Retinal pigment epithelial cell (primary cell): ENCODE results near the gene PTPN18.
"Not testable (repeated sequence)": the region's sequence is repeated elsewhere in the genome, so short reads cannot be mapped to it uniquely, and the experiment has no call there.

Source experiments
- DNase-seq: peaks from one replicate; pipeline ENCODE4 v3.0.0-alpha.2; 2010; ENCODE audit warnings: low read depth
- H3K4me3 ChIP-seq: 2 replicates; pipeline ENCODE4 v1.5.1; 2011; ENCODE audit warnings: mild to moderate bottlenecking, low read length, control low read depth, moderate library complexity
- TF ChIP-seq, protein P1 (sequence below): conservative IDR thresholded peaks from 2 replicates; pipeline ENCODE4 v1.5.1; 2011; ENCODE audit warnings: low read depth, low read length, control low read depth, inconsistent platforms

The PTPN18 gene

DNA sequence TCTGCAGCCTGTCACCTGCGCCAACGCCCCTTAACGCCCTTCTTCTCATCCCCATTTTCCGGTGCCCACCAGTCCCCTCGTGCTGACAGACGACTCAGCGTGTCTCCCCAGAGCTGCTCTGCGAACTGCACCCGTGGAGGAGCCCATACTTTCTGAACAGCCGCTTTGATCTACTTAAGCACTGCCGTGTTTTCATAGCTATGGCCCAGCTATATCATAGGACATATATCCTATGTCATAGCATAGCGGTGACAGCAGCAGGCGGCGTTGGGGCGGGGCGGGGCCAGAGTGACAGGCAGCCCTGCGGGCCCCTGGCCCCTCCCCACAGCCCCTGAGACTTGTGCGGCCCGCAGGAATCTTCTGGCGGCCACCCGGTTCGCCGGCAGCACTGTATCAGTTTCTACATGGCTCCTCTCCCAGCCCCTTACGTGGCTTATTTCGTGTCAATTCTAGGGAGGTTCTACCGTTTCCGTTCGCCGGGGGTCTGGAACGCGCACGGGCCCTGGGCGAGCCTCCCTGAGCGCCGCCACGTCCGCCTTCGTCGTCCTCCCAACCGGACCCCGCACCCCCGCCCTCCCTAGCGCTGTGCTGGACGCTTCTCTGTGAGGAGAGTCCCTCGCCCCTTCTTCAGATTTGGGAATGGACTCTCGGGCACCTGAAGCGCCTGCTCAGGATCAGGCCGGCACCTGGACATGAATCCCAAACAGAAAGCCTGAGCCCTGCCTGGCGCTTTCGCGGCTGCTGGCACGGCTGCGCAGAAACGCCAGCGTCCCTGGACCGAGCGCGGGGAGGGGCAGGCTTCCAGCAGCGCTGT is 35.4 kb downstream of the PTPN18 start:
- TF ChIP-seq, protein P1, sequence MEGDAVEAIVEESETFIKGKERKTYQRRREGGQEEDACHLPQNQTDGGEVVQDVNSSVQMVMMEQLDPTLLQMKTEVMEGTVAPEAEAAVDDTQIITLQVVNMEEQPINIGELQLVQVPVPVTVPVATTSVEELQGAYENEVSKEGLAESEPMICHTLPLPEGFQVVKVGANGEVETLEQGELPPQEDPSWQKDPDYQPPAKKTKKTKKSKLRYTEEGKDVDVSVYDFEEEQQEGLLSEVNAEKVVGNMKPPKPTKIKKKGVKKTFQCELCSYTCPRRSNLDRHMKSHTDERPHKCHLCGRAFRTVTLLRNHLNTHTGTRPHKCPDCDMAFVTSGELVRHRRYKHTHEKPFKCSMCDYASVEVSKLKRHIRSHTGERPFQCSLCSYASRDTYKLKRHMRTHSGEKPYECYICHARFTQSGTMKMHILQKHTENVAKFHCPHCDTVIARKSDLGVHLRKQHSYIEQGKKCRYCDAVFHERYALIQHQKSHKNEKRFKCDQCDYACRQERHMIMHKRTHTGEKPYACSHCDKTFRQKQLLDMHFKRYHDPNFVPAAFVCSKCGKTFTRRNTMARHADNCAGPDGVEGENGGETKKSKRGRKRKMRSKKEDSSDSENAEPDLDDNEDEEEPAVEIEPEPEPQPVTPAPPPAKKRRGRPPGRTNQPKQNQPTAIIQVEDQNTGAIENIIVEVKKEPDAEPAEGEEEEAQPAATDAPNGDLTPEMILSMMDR, result no peak
- DNase-seq, result no peak
- peak overlapping the region; percentile 73 for H3K4me3 ChIP-seq

DNA sequence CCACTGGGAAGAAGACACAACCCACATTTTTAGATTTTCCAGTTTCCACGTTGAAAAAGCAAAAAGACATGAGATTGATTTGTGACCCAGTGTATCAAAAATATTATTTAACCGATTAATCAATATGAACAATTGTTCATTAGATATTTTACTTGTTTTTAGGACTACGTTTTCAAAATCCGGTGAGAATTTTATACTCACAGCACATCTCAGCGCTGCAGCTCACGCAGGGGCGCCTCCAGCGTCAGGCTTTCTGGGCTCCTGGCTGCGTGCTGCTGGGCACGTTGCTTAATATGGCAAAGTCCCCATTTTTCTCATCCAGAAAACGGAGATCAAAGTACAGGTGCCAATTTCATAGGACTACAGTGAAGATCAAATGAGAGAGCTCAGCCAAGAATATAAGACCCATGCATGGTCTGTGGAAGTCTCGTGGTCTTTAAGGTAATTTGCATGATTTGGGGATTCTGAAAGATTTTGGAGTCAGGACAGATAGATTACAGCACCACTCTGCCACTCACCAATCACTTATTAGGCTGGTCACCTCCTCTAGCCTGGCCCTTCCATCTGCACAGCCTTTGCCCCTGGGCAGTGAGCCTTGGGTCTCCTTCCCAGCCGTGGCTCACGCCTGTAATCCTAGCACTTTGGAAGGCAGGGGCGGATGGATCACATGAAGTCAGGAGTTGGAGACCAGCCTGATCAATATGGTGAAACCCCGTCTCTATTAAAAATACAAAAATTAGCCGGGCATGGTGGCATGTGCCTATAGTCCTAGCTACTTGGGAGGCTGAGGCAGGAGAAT is 36.2 kb downstream of the PTPN18 start:
- no peak for DNase-seq
- TF ChIP-seq, protein P1, result no peak
- H3K4me3 ChIP-seq, result peak overlapping the region; percentile 73

DNA sequence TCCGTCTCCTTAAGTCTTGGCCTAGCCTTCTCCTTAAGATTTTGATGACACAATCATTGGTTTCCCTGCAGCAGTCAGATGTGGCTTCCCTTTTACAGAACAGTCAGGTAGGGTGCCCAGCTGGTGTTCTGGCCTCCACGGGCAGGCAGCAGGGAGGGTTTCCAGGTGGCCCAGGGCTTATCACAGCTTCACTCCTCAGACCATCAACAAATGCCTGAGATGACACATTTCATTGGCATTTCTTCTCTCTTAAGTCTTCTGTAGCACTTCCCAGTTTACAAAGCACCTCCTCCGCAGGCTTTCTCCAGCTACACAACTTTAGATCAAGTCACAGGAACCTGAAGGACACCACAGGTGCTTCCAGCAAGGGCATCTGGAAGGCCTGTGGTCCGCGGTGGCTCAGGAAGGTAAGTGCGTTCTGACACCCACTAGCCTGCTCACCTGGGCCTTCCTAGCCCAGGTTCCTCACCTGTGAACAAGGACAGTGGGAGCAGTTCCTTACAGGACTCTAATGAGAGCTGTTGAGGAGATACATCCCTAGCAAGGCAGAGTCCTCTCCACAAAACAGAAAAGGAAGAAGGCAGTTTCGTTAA is 37.6 kb downstream of the PTPN18 start:
- no peak overlapping the region for H3K4me3 ChIP-seq
- no peak for DNase-seq
- TF ChIP-seq, protein P1, result no peak

DNA sequence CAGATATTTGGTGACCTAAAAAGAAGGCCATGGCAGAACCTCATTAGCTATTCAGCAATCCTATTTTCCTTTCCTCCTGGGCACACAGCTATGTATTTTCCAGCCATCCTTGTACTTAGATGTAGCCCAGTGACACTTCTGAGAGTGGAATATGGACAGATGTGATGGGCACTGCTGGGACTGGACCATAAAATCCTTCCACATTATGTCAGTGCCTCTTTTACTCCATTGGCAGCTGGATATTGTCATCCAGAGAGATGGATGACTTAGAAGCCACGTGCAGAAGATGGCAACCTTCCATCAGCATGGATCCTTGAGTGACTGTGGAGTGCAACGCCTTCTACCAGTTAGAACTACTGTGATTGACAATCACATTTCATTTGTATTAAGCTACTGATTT is 50.4 kb downstream of the PTPN18 start:
- H3K4me3 ChIP-seq, DNase-seq: not testable (repeated sequence)

DNA sequence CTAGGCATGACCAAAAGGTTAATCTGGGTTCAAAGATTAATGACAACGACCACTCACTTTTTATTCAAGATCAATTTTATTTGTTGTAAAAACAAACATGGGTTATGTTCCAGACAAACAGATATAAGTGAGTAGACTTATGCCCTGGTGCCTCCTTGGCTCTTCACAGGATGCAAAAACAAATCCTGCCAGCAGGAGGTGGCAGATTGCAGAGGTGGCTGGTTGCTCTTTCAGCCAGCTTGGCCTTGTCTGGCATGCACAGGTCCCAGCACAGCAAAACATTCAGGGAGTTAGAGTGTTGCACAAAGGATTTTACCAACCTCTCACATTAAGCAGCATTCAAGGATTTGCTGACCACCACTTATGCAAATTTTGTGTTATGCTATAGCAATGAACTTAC is 60.8 kb downstream of the PTPN18 start:
- not testable (repeated sequence) for H3K4me3 ChIP-seq, DNase-seq

DNA sequence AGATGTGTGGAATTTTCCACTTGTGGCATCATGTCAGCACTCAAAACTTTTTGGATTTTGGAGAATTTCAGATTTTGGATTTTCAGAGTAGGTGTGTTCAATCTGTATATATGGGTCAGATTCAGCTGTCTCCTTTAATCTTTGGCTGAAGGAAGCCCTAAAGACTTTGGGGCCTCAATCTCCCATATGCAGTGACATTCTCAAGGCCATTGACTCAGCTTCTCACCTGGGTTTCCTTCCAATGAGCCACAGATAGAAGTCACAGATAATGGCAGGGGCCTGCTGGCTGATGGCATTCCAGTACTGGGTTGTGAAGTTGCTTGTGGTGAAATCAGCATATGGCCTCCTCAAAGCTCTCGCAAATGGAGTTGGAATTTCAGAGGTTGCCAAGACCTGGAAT is 63.0 kb downstream of the PTPN18 start:
- H3K4me3 ChIP-seq, DNase-seq: not testable (repeated sequence)
